ENCODE results near the gene AMOTL2.

AMOTL2 gene

GRCh38 chr3:134352031-134352671 lies 22.1 kb downstream of the AMOTL2 start:
- ATAC-seq (ENCODE audit: insufficient read depth, low read depth), result no peak
- Histone ChIP-seq H3K36me3 (ENCODE audit: insufficient read depth, low read length) (no peaks in the 10 kb centered on the region), H3K4me3 (ENCODE audit: low read depth in 1 of 2, low read length in 2 of 2) (no peak overlapping the region), H3K4me1 (ENCODE audit: insufficient read depth, low read length) (no peaks in the 10 kb centered on the region), H3K79me2 (ENCODE audit: insufficient read depth, low read length) (no peaks in the 10 kb centered on the region), H4K20me1 (ENCODE audit: insufficient read depth, low read length) (no peaks in the 10 kb centered on the region), H3K27ac (ENCODE audit: low read length) (no peak overlapping the region), H3K9me3 (ENCODE audit: insufficient read depth, low read length, severe bottlenecking) (no peaks in the 10 kb centered on the region), H3K9ac (ENCODE audit: low read depth, low read length) (no peak overlapping the region), H3K4me2 (ENCODE audit: insufficient read depth, low read length) (no peak overlapping the region), H3K27me3 (ENCODE audit: insufficient read depth, low read length, poor library complexity) (no peaks in the 10 kb centered on the region), H2AFZ (ENCODE audit: low read depth, low read length) (no peak overlapping the region)
- DNase-seq, result no peak
- TF ChIP-seq EZH2 (IDR thresholded peaks at IDR 0.05; ENCODE audit: borderline replicate concordance, low read depth, low read length, severe bottlenecking), result no peak
- no peak for TF ChIP-seq CTCF (IDR thresholded peaks at IDR 0.05; ENCODE audit: borderline replicate concordance, extremely low read depth, low read length, poor library complexity, severe bottlenecking)

GRCh38 chr3:134351427-134351826 lies 22.8 kb downstream of the AMOTL2 start:
- Histone ChIP-seq H3K27me3 (ENCODE audit: insufficient read depth, low read length, poor library complexity) (no peaks in the 10 kb centered on the region), H3K79me2 (ENCODE audit: insufficient read depth, low read length) (no peaks in the 10 kb centered on the region), H3K4me1 (ENCODE audit: insufficient read depth, low read length) (no peaks in the 10 kb centered on the region), H3K9me3 (ENCODE audit: insufficient read depth, low read length, severe bottlenecking) (peaks cover 4% of the 10 kb centered on the region), H3K36me3 (ENCODE audit: insufficient read depth, low read length) (no peaks in the 10 kb centered on the region), H3K27ac (ENCODE audit: low read length) (no peak overlapping the region), H2AFZ (ENCODE audit: low read depth, low read length) (no peak overlapping the region), H3K4me3 (ENCODE audit: low read depth in 1 of 2, low read length in 2 of 2) (no peak overlapping the region), H3K4me2 (ENCODE audit: insufficient read depth, low read length) (no peak overlapping the region), H4K20me1 (ENCODE audit: insufficient read depth, low read length) (no peaks in the 10 kb centered on the region), H3K9ac (ENCODE audit: low read depth, low read length) (no peak overlapping the region)
- ATAC-seq (ENCODE audit: insufficient read depth, low read depth), result no peak
- no peak for DNase-seq
- TF ChIP-seq EZH2 (IDR thresholded peaks at IDR 0.05; ENCODE audit: borderline replicate concordance, low read depth, low read length, severe bottlenecking), result no peak
- TF ChIP-seq CTCF (IDR thresholded peaks at IDR 0.05; ENCODE audit: borderline replicate concordance, extremely low read depth, low read length, poor library complexity, severe bottlenecking), result no peak

- Histone ChIP-seq H3K36me3 (ENCODE audit: insufficient read depth, low read length) (no peaks in the 10 kb centered on the region), H3K27ac (ENCODE audit: low read length) (no peak overlapping the region), H3K9ac (ENCODE audit: low read depth, low read length) (no peak overlapping the region), H3K4me3 (ENCODE audit: low read depth in 1 of 2, low read length in 2 of 2) (no peak overlapping the region), H2AFZ (ENCODE audit: low read depth, low read length) (no peak overlapping the region), H4K20me1 (ENCODE audit: insufficient read depth, low read length) (no peaks in the 10 kb centered on the region), H3K9me3 (ENCODE audit: insufficient read depth, low read length, severe bottlenecking) (peaks cover 4% of the 10 kb centered on the region), H3K4me1 (ENCODE audit: insufficient read depth, low read length) (no peaks in the 10 kb centered on the region), H3K4me2 (ENCODE audit: insufficient read depth, low read length) (no peak overlapping the region), H3K27me3 (ENCODE audit: insufficient read depth, low read length, poor library complexity) (no peaks in the 10 kb centered on the region), H3K79me2 (ENCODE audit: insufficient read depth, low read length) (no peaks in the 10 kb centered on the region)
- ATAC-seq (ENCODE audit: insufficient read depth, low read depth), result no peak
- TF ChIP-seq CTCF (IDR thresholded peaks at IDR 0.05; ENCODE audit: borderline replicate concordance, extremely low read depth, low read length, poor library complexity, severe bottlenecking), result no peak
- TF ChIP-seq EZH2 (IDR thresholded peaks at IDR 0.05; ENCODE audit: borderline replicate concordance, low read depth, low read length, severe bottlenecking), result no peak
- DNase-seq, result no peak
These were observed 23.4 kb downstream of the AMOTL2 start for GRCh38 chr3:134350861-134351311.
